Posterior cingulate gyrus (tissue), 11 donors: ENCODE measurements around the gene DMBX1.

Experiments
- DNase-seq, 10 donors: peaks; one replicate each; pipeline versions ENCODE4 v3.0.0 to v3.0.0-alpha.2; 2020 to 2021; ENCODE audit warnings: mixed read lengths in 3 of 10
- intact Hi-C: fragments of 100-400 bp; cut with DNase I; formaldehyde crosslinking; loops from one replicate; pipeline ENCODE4 v1.15.1; 2023

DMBX1 gene

GRCh38 chr1:46458190-46458589 is 31.4 kb upstream of the DMBX1 start:
- peak in 2 of 10 donors; percentile 53 to 73 for DNase-seq
- intact Hi-C loops: no loop called here

- intact Hi-C loops: no loop called here
- DNase-seq: peak in 2 of 10 donors; percentile 24 to 32
Observed at GRCh38 chr1:46458846-46459245, 30.8 kb upstream of the DMBX1 start.

- intact Hi-C loops: no loop called here
Observed at GRCh38 chr1:46459315-46459714, 30.3 kb upstream of the DMBX1 start.

GRCh38 chr1:46461017-46461808 is 28.4 kb upstream of the DMBX1 start:
- peak in 2 of 10 donors; percentile 22 to 33 for DNase-seq
- intact Hi-C loops: no loop called here

More at GRCh38 chr1:46459315-46459714, 30.3 kb upstream of the DMBX1 start:
- peak in 1 of 10 donors; percentile 52 for DNase-seq

- intact Hi-C loops: no loop called here
- peak in 1 of 10 donors; percentile 20 for DNase-seq
Observed at GRCh38 chr1:46461809-46462448, 27.7 kb upstream of the DMBX1 start.

- intact Hi-C loops: no loop called here
- DNase-seq: peak in 2 of 10 donors; percentile 22 to 50
Observed at GRCh38 chr1:46464013-46464548, 25.6 kb upstream of the DMBX1 start.

GRCh38 chr1:46464915-46465314 is 24.7 kb upstream of the DMBX1 start:
- intact Hi-C loops: no loop called here
- peak in 2 of 10 donors; percentile 20 to 44 for DNase-seq

GRCh38 chr1:46465981-46466476 is 23.6 kb upstream of the DMBX1 start:
- intact Hi-C loops: no loop called here
- DNase-seq: no peak

GRCh38 chr1:46466477-46467182 is 23.0 kb upstream of the DMBX1 start:
- peak in 9 of 10 donors; percentile 18 to 90 (median 39) for DNase-seq
- intact Hi-C loops: no loop called here

GRCh38 chr1:46467183-46467504 is 22.5 kb upstream of the DMBX1 start:
- no peak for DNase-seq
- intact Hi-C loops: no loop called here

GRCh38 chr1:46469881-46470280 is 19.8 kb upstream of the DMBX1 start:
- intact Hi-C loops: no loop called here
- no peak for DNase-seq

GRCh38 chr1:46471848-46472492 is 17.7 kb upstream of the DMBX1 start:
- intact Hi-C loops: no loop called here
- no peak for DNase-seq

- intact Hi-C loops: no loop called here
- DNase-seq: no peak
Observed at GRCh38 chr1:46472498-46473181, 17.0 kb upstream of the DMBX1 start.

- intact Hi-C loops: no loop called here
- DNase-seq: peak in 1 of 10 donors; percentile 37
Observed at GRCh38 chr1:46473991-46474390, 15.6 kb upstream of the DMBX1 start.

GRCh38 chr1:46474570-46474969 is 15.1 kb upstream of the DMBX1 start:
- intact Hi-C loops: no loop called here
- peak in 1 of 10 donors; percentile 62 for DNase-seq

GRCh38 chr1:46476673-46477072 is 13.0 kb upstream of the DMBX1 start:
- intact Hi-C loops: loop anchor here (2.0 kb wide), 1 partner anchor 52 kb away; no protein-coding TSS in a partner anchor
- DNase-seq: peak in 1 of 10 donors; percentile 78

GRCh38 chr1:46477153-46477929 is 12.3 kb upstream of the DMBX1 start:
- intact Hi-C loops: loop anchor here (2.0 kb wide), 1 partner anchor 51 kb away; no protein-coding TSS in a partner anchor
- DNase-seq: peak; percentile 55 to 96 (median 77)

GRCh38 chr1:46478721-46479485 is 10.7 kb upstream of the DMBX1 start:
- intact Hi-C loops: no loop called here
- DNase-seq: peak in 2 of 10 donors; percentile 48 to 67
